HCT116 (cell line): ENCODE measurements around the gene E2F1. TPM values are rescaled to one million over a fixed set of nuclear protein-coding genes. Genes with fewer than 3 reads are reported as not detected.

Source experiments
- ATAC-seq: fragments of 200-7000 bp; cut with Tn5 transposase; 2 replicates; pipeline ENCODE4 v1.9.1; 2020; ENCODE audit warnings: mild to moderate bottlenecking, moderate library complexity
- BruUV-seq: library from RNA; stranded (reverse); fragments of 400-500 nt; replicated peaks from 2 replicates; lab custom pipeline; 2021; lab: Mats Ljungman, UMichigan
- CTCF ChIA-PET: fragments of 300-600 bp; sonication (Branson Sonifier 250); formaldehyde crosslinking; loops from one replicate; lab custom pipeline; 2021; ENCODE audit warnings: antibody characterized with exemption; lab: Charles Lee
- POLR2A ChIA-PET: fragments of 300-600, 350-600 bp; sonication (Branson Sonifier 250); formaldehyde crosslinking; loops from one replicate; lab custom pipeline; 2021; ENCODE audit warnings: antibody characterized with exemption; lab: Charles Lee
- RAD21 ChIA-PET, 2 experiments: fragments of 300-600 bp; sonication (Branson Sonifier 250); formaldehyde crosslinking; loops; one replicate each; lab custom pipeline; 2023; ENCODE audit warnings: low total read pairs in 2 of 2; ENCODE audit not compliant: uncharacterized antibody in 2 of 2, unreplicated experiment in 2 of 2, low non-redundant PET in 1 of 2; lab: Charles Lee
- DNase-seq: peaks from one replicate; pipeline ENCODE4 v3.0.0-alpha.2; 2010; ENCODE audit warnings: low read depth, low spot score
- H2AFZ ChIP-seq: fragments of 200-600 bp; shearing (Covaris generic), sonication (generic); 2 replicates; pipeline ENCODE4 v1.6.1; 2017; ENCODE audit warnings: low read depth, mixed run types, mixed read lengths, antibody characterized with exemption, low read length; ENCODE audit not compliant: poor library complexity, severe bottlenecking
- H3K27ac ChIP-seq: 2 replicates; pipeline ENCODE4 v1.5.1; 2012; ENCODE audit warnings: low read depth, low read length
- H3K27me3 ChIP-seq: fragments of 200-600 bp; sonication (generic); 2 replicates; pipeline ENCODE4 v1.6.1; 2016; ENCODE audit warnings: mixed run types, low read length, mixed read lengths; ENCODE audit not compliant: insufficient read depth
- H3K36me3 ChIP-seq, 2 experiments: fragments of 200-500 bp in 1 of 2; fragments of 200-600 bp in 1 of 2; sonication (Bioruptor generic) in 1 of 2; sonication (generic) in 1 of 2; 2 replicates each; pipeline versions ENCODE4 v1.5.1 to v1.6.1; 2014 to 2016; ENCODE audit warnings: low read length in 2 of 2, inconsistent platforms in 1 of 2, mixed read lengths in 1 of 2, mixed run types in 1 of 2; ENCODE audit not compliant: insufficient read depth in 2 of 2, control insufficient read depth in 1 of 2
- H3K4me1 ChIP-seq, 2 experiments: fragments of 200-600 bp in 1 of 2; sonication (generic) in 1 of 2; 2 replicates each; pipeline versions ENCODE4 v1.5.1 to v1.6.1; 2012 to 2017; ENCODE audit warnings: low read length in 2 of 2, inconsistent platforms in 1 of 2, mild to moderate bottlenecking in 1 of 2, mixed read lengths in 1 of 2, mixed run types in 1 of 2, moderate library complexity in 1 of 2; ENCODE audit not compliant: insufficient read depth in 2 of 2, control insufficient read depth in 1 of 2
- H3K4me2 ChIP-seq: fragments of 200-600 bp; sonication (generic); 2 replicates; pipeline ENCODE4 v1.6.1; 2017; ENCODE audit warnings: mixed run types, low read length, mixed read lengths
- H3K4me3 ChIP-seq, 2 experiments: fragments of 200-600 bp in 1 of 2; sonication (generic) in 1 of 2; replicated peaks in 1 of 2; 2 replicates each; pipeline ENCODE4 v1.5.1; 2011 to 2016; ENCODE audit warnings: low read length in 2 of 2, control low read depth in 1 of 2, low read depth in 1 of 2, mild to moderate bottlenecking in 1 of 2, mixed read lengths in 1 of 2, mixed run types in 1 of 2
- H3K79me2 ChIP-seq: fragments of 200-600 bp; sonication (generic); 2 replicates; pipeline ENCODE4 v1.6.1; 2017; ENCODE audit warnings: mild to moderate bottlenecking, mixed run types, low read length, moderate library complexity, mixed read lengths; ENCODE audit not compliant: insufficient read depth
- H3K9ac ChIP-seq: fragments of 200-600 bp; sonication (generic); 2 replicates; pipeline ENCODE4 v1.6.1; 2016; ENCODE audit warnings: low read length, mixed read lengths
- H3K9me2 ChIP-seq: fragments of 200-600 bp; sonication (generic), shearing (Covaris generic); 2 replicates; pipeline ENCODE4 v1.6.1; 2017; ENCODE audit warnings: mixed run types, mild to moderate bottlenecking, moderate library complexity; ENCODE audit not compliant: insufficient read depth
- H3K9me3 ChIP-seq, 2 experiments: fragments of 200-500 bp in 1 of 2; fragments of 200-600 bp in 1 of 2; sonication (Bioruptor generic) in 1 of 2; sonication (generic) in 1 of 2; 2 replicates each; pipeline ENCODE4 v1.6.1; 2014 to 2017; ENCODE audit warnings: low read length in 2 of 2, mixed read lengths in 2 of 2, inconsistent platforms in 1 of 2, low read depth in 1 of 2, mild to moderate bottlenecking in 1 of 2, mixed run types in 1 of 2, moderate library complexity in 1 of 2; ENCODE audit not compliant: control insufficient read depth in 1 of 2, insufficient read depth in 1 of 2
- H4K20me1 ChIP-seq: fragments of 200-600 bp; sonication (generic), shearing (Covaris generic); 2 replicates; pipeline ENCODE4 v1.6.1; 2017; ENCODE audit warnings: mixed run types, mild to moderate bottlenecking, moderate library complexity; ENCODE audit not compliant: insufficient read depth
- CBX3 ChIP-seq: IDR thresholded peaks from 2 replicates; pipeline ENCODE4 v1.6.1; 2012; ENCODE audit warnings: low read depth
- CEBPB ChIP-seq: IDR thresholded peaks from 2 replicates; pipeline ENCODE4 v1.6.1; 2012; ENCODE audit warnings: low read depth
- EZH2 ChIP-seq: fragments of 200-600 bp; sonication (generic); IDR thresholded peaks from 2 replicates; pipeline ENCODE4 v1.6.1; 2017; ENCODE audit warnings: antibody characterized with exemption, mixed run types
- EZH2phosphoT487 ChIP-seq: fragments of 200-600 bp; IDR thresholded peaks from 2 replicates; pipeline ENCODE4 v1.6.1; 2018; ENCODE audit warnings: antibody characterized with exemption, borderline replicate concordance
- FOSL1 ChIP-seq: IDR thresholded peaks from 2 replicates; pipeline ENCODE4 v1.6.1; 2012; ENCODE audit warnings: low read depth
- POLR2A ChIP-seq: IDR thresholded peaks from 2 replicates; pipeline ENCODE4 v1.7.0; 2011; ENCODE audit warnings: borderline replicate concordance; ENCODE audit not compliant: insufficient read depth, insufficient read length; ENCODE audit errors: extremely low read depth
- POLR2AphosphoS5 ChIP-seq: IDR thresholded peaks from 2 replicates; pipeline ENCODE4 v1.6.1; 2011; ENCODE audit warnings: mild to moderate bottlenecking, low read depth, low read length, moderate library complexity
- REST ChIP-seq: IDR thresholded peaks from 2 replicates; pipeline ENCODE4 v1.6.1; 2012; ENCODE audit warnings: low read depth
- SIN3A ChIP-seq: IDR thresholded peaks from 2 replicates; pipeline ENCODE4 v1.6.1; 2012; ENCODE audit warnings: low read depth
- SP1 ChIP-seq: IDR thresholded peaks from 2 replicates; pipeline ENCODE4 v1.6.1; 2012; ENCODE audit warnings: low read depth
- SRF ChIP-seq: IDR thresholded peaks from 2 replicates; pipeline ENCODE4 v1.6.1; 2012; ENCODE audit warnings: low read depth
- TCF7L2 ChIP-seq: IDR thresholded peaks from 2 replicates; pipeline ENCODE4 v1.7.0; 2011; ENCODE audit warnings: borderline replicate concordance, inconsistent platforms; ENCODE audit not compliant: insufficient read depth, insufficient read length; ENCODE audit errors: extremely low read depth
- YY1 ChIP-seq: IDR thresholded peaks from 2 replicates; pipeline ENCODE4 v1.6.1; 2011; ENCODE audit warnings: low read length, low read depth, moderate library complexity, mild to moderate bottlenecking; ENCODE audit not compliant: insufficient replicate concordance; ENCODE audit errors: extremely low read depth
- ZBTB33 ChIP-seq: IDR thresholded peaks from 2 replicates; pipeline ENCODE4 v1.6.1; 2011; ENCODE audit warnings: mild to moderate bottlenecking, low read length, moderate library complexity; ENCODE audit not compliant: insufficient replicate concordance; ENCODE audit errors: extremely low read depth
- ZNF274 ChIP-seq: fragments of 200-500 bp; sonication (Bioruptor generic); IDR thresholded peaks from 2 replicates; pipeline ENCODE4 v1.6.1; 2014; ENCODE audit warnings: mild to moderate bottlenecking, low read depth, low read length, inconsistent platforms
- intact Hi-C: fragments of 100-400 bp; cut with micrococcal nuclease; formaldehyde crosslinking; loops from 2 replicates; pipeline ENCODE4 v1.10.0; 2022
- total RNA-seq: library from RNA; stranded (reverse); gene quantifications from one replicate; pipeline ENCODE4 v1.2.1, GENCODE V29; 2021; ENCODE audit not compliant: unreplicated experiment
- TF ChIP-seq, protein P1 (sequence below), 3 experiments: fragments of 200-600 bp in 1 of 3; sonication (generic) in 1 of 3; IDR thresholded peaks in 2 of 3; conservative IDR thresholded peaks in 1 of 3; 2 replicates each; pipeline ENCODE4 v1.5.1; 2012 to 2017; ENCODE audit warnings: low read depth in 2 of 3, low read length in 2 of 3, antibody characterized with exemption in 1 of 3, borderline replicate concordance in 1 of 3, control low read depth in 1 of 3, mild to moderate bottlenecking in 1 of 3, mixed read lengths in 1 of 3, mixed run types in 1 of 3, moderate library complexity in 1 of 3; ENCODE audit not compliant: insufficient read depth in 1 of 3

E2F1 gene
- total RNA-seq, 1 experiment from 2014 or later = 30.9 TPM

DNA sequence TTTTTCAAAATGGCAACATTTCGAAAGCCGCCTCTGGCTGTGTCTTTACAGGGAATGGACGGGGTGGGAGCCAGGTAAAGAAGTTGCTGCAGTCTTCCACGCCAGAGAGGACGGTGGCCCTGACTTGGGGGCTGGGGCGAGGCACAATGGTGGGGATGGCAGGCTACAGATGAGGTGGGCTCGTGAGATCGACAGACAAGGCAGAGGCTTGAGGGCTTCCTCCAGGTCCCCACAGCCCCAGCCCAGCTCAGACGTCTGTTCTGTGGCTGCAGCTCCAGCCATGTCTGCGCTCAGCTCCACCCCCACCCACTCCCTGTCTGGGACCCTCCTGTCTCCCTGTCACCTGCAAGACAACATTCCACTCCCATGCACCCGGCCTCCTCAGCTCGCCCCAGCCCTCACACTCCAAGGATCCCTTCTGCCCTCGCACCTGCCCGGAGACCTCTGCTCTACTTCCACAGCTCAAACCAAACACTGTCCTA lies 31.5 kb downstream of the E2F1 start (continued):
- TF ChIP-seq, protein P1, sequence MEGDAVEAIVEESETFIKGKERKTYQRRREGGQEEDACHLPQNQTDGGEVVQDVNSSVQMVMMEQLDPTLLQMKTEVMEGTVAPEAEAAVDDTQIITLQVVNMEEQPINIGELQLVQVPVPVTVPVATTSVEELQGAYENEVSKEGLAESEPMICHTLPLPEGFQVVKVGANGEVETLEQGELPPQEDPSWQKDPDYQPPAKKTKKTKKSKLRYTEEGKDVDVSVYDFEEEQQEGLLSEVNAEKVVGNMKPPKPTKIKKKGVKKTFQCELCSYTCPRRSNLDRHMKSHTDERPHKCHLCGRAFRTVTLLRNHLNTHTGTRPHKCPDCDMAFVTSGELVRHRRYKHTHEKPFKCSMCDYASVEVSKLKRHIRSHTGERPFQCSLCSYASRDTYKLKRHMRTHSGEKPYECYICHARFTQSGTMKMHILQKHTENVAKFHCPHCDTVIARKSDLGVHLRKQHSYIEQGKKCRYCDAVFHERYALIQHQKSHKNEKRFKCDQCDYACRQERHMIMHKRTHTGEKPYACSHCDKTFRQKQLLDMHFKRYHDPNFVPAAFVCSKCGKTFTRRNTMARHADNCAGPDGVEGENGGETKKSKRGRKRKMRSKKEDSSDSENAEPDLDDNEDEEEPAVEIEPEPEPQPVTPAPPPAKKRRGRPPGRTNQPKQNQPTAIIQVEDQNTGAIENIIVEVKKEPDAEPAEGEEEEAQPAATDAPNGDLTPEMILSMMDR (IDR thresholded peaks at IDR 0.05 in 2 of 3, conservative IDR thresholded peaks at IDR 0.05 in 1 of 3; ENCODE audit: borderline replicate concordance in 1 of 3, insufficient read depth in 1 of 3, low read depth in 2 of 3, low read length in 2 of 3) = no peak

GRCh38 chr20:33653900-33654596 lies 32.1 kb downstream of the E2F1 start:
- Histone ChIP-seq H3K9ac (no peak overlapping the region), H3K4me1 (peaks cover 0 to 16% of the 10 kb centered on the region in 2 experiments; a peak in 1 of 4 replicates), H3K4me3 (no peak overlapping the region), H3K79me2 (no peaks in the 10 kb centered on the region), H4K20me1 (no peaks in the 10 kb centered on the region), H3K27me3 (no peaks in the 10 kb centered on the region), H3K4me2 (no peak overlapping the region), H3K36me3 (peaks cover 0 to 3% of the 10 kb centered on the region in 2 experiments; a peak in 1 of 4 replicates), H3K9me3 (no peaks in the 10 kb centered on the region), H2AFZ (no peak overlapping the region), H3K27ac (no peak overlapping the region), H3K9me2 (no peaks in the 10 kb centered on the region)
- POLR2A ChIA-PET = interaction anchor here (1.5 kb wide), 1 partner anchor 10 kb away, joined by 6 read pairs; no protein-coding TSS in a partner anchor
- ATAC-seq = peak; percentile 15; the same call in 1 of the 2 replicates
- BruUV-seq = TSS peak; percentile 3
- DNase-seq = no peak
- CTCF ChIA-PET = interaction anchor here (1.0 to 2.1 kb wide), 5 partner anchors 10 to 252 kb away, joined by 3 to 13 read pairs (median 6); partner anchors contain the start of gene CDK5RAP1
- intact Hi-C loops = loop anchor here (2.0 to 10.0 kb wide), 3 partner anchors 137 to 471 kb away; no protein-coding TSS in a partner anchor
- RAD21 ChIA-PET = interaction anchor here (0.6 to 1.1 kb wide), 3 partner anchors 79 to 237 kb away, joined by 3 to 5 read pairs (median 4); no protein-coding TSS in a partner anchor
- no peak for TF ChIP-seq REST
- TF ChIP-seq SIN3A = no peak
- no peak for TF ChIP-seq SP1
- no peak for TF ChIP-seq EZH2phosphoT487
- no peak for TF ChIP-seq CBX3
- no peak for TF ChIP-seq EZH2
- TF ChIP-seq POLR2A = no peak
- TF ChIP-seq CEBPB = no peak
- no peak for TF ChIP-seq YY1
- no peak for TF ChIP-seq ZBTB33
- TF ChIP-seq TCF7L2 = no peak
- no peak for TF ChIP-seq ZNF274
- TF ChIP-seq POLR2AphosphoS5 = no peak; the same call in 1 of the 2 replicates
- TF ChIP-seq FOSL1 = no peak
- no peak for TF ChIP-seq SRF
